Left cardiac atrium (tissue), 4 donors: ENCODE data around the gene APBB2. TPM values are rescaled to one million over a fixed set of nuclear protein-coding genes. Genes with fewer than 3 reads are reported as not detected.
A peak's percentile ranks its signal among the peaks of the same experiment; 100 is the strongest.

Source experiments
- ATAC-seq, 2 donors: fragments of 200-7000 bp; cut with Tn5 transposase; one replicate each; pipeline ENCODE4 v1.9.1; 2020; ENCODE audit warnings: mild to moderate bottlenecking in 2 of 2, moderate library complexity in 2 of 2
- DNase-seq: peaks from one replicate; pipeline ENCODE4 v3.0.0-alpha.2; 2020
- intact Hi-C, 2 donors: fragments of 100-400 bp; cut with DNase I; formaldehyde crosslinking; loops; one replicate each; pipeline versions ENCODE4 v1.14.1 to v1.15.1; 2022 to 2023
- total RNA-seq, 2 donors: library from RNA; stranded (reverse); fragmentation: NEBNext Ultra II Directional; extraction: Animal tissue kit (Norgen Biotek cat#: 25700); gene quantifications; one replicate each; pipeline ENCODE4 v1.2.1, GENCODE V29; 2021
- donor health status: DM: no; HTN: yes; CAD: no.
- donor health status: DM: no; HTN: yes; CAD: no; lungs with severe emphysema.
- donor health status: DM: yes; HTN: yes; CAD: no.
- donor health status: Dilated cardiomyopathy.

APBB2 gene
- total RNA-seq, 2 donors from 2014 or later = 53.0 to 56.5 TPM

DNA sequence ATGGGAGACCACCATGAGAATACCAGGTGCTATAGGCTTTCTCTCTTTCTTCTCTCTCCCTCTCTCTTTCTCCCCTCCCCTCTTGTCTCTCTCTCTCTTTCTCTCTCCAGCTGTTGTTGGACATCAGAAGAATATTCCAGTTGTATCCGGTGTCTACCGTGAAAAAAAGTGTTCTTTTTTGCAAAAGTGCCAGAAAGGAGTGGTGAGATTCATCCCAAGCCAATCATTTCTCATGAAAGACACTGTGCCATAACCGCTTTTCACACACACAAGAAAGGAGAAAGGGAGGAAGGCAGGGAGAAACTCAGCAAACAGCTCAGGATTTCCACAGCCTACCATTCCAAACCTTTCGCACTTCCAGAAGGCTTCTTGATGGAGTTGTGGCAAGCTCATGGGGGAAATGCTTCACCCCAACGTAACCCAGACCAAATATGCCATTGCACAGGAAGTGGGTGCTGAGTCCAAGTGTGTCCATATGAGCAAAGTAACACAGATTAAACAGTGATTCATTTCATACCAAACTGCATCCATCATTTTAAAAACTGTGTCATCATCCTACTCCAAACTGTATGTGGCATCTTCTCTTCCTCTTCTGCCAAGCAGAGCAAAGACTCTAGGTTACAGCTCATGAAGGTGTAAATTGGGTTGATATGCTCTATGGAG, 224.0 kb downstream of the APBB2 start:
- peak; percentile 50 to 71 for ATAC-seq
- intact Hi-C loops = no loop called here
- DNase-seq = no peak

DNA sequence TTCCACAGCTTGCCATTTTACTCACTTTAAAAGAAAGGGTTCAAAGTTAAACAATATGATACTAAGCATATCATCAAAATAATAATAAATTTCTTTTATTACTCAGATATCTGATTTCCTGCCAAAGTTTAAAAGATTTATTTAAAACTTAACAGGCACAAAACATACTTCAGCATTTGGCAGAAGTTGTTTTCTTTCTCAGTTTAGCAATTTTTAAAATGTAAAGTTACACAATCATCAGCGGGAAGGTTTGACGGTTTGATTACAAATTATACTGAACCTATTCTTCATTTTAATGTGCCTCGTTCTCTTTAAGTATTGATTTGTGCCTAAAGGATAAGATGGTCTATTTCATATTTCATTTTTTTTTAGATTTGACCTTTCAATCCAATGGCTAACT, 227.2 kb downstream of the APBB2 start:
- intact Hi-C loops = no loop called here
- no peak for ATAC-seq
- no peak for DNase-seq

DNA sequence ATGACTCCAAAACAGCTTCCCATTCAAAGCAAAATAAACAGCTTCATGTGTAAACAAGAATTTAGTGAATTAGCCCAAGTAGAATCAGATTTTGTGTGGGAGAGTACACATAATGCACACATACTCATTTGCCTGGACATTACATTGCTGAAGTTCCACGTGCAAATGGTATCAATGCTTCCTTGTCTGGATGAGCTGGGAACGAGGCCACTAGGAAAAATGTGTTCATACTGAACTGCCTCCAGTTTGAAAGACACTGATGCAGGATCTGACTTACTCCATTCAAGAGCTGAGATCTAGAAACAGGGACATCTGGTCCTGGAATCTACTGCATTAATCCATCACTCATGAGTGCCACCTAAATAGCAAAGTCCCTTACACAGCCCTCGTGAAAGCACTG, 228.0 kb downstream of the APBB2 start:
- no peak for ATAC-seq
- DNase-seq = no peak
- intact Hi-C loops = no loop called here

DNA sequence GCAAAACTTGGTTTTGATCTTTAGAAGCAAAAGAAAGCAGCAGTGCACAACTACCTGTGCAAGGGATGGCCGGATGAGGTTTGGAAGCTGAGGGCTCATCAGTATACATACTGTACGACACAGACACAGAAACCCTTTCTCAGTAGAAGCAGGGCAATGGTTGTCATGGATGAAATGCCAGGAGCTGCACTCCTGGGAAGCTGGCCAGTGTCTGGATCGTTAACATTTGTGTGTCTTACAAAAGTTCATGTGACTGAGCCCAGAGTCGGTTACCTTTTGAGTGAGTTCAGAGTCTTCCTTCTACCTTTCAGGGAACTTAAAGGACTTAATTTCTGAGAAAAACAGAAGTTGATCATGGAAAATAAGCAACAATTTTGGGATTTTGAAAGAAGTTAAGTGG, 230.3 kb downstream of the APBB2 start:
- ATAC-seq (peak; percentile 27 to 53), DNase-seq (no peak)
- intact Hi-C loops = no loop called here

DNA sequence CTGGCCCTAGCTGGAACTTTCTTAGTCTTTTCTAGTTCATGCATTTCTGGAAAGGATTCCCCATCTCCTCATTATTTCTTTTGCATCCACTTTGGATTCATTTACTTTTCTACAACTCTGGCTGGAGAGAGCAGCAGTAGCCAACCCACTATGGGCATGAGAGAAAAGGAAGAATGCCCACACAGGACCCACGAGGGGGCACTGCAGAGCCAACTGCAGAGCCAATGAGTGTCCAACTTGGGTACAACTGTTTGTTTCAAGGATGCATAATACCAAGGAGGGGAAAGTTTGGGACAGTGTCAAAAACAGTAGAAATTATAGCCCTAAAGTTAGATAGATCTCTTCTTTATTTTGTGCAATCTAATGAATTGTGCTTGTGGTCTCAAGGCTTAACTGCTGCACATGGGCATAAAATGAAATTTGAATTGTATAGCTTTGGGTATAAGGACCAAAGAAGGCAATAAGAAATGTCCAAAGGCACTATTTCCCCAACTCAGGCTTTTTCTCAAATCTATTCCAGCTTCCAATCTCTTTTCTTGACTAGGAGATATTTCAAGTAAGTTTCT, 233.9 kb downstream of the APBB2 start:
- intact Hi-C loops = no loop called here
- ATAC-seq = peak; percentile 38 to 66
- no peak for DNase-seq

DNA sequence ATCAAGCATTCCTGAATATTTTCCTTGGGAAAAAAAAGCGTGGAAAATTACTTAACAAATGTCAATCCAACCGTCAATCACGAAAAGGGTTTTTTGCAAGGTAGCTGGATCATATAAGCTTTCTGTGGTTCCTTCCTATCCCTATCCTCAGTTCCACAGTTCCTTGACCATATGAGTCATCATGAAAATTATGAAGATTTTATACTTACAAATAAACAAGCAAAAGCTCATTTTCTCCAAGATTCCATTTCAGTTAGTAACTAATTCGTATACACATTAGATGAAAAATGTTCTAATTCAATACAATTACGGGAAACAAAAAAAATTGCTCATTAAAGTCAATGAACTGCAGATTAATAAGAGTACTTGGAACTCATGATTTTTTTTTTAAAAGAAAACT, 235.8 kb downstream of the APBB2 start:
- no peak for ATAC-seq
- DNase-seq = no peak
- intact Hi-C loops = loop anchor here (5.0 kb wide), 3 partner anchors 51 to 234 kb away; partner anchors contain the start of gene APBB2 (in 1 of the 2)

DNA sequence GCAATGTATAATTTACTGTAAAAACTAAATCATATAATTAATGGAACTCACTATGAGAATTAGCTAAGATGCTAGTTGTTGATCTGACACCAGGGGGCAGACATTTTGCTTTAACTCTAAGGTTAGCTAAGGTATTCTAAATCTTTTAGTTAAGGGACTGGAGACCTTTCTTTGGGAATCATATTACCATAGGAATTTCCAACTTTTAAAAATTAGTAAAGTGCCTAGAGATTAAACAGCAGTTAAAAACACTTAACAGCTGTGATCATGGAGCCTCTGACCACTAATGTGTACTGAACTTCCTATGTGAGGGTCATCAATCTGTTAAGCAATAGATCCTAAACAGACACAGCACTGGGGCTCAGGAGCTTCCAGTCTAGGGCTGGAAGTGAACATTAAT, 238.0 kb downstream of the APBB2 start:
- intact Hi-C loops = loop anchor here (2.0 to 5.0 kb wide), 4 partner anchors 49 to 236 kb away; partner anchors contain the start of gene APBB2 (in 1 of the 2)
- DNase-seq (no peak), ATAC-seq (peak; percentile 41 to 47)

DNA sequence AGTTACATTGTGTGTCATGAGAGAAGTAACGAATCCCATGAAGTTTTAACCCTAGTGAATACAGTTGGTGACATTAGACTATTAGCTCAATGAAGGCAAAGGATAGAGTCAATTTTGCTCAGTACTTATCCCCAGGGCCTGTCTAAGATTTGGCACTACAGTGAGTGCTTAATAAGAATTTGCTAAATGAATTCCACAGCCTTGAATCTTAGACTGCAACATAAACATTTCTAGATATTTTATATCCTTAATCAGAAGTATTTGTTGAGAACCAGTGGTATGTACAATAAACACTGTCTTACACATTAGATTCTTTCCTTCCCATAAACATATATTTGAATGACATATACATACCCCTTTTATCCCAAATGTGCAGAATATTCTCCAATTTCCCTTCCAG, 241.6 kb downstream of the APBB2 start:
- DNase-seq (no peak), ATAC-seq (no peak)
- intact Hi-C loops = no loop called here

DNA sequence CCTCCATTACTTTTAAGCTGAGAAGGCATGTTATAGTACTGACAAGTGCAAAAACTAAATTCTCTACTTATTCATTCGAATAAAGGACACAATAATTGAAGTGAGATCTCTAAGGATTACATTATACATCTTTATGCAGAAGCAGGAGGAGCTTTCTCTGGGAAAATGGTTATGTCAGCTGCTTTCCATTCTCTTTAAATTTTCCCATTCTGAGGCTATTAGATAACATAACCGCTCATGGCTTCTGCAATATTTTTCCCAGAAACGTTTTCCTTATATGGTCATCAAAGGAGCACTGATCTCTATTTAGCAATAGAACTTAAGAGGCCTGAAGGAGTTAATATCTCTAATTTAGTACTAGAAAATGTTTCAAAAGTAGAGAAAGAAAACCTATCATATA, 243.0 kb downstream of the APBB2 start:
- intact Hi-C loops = no loop called here

DNA sequence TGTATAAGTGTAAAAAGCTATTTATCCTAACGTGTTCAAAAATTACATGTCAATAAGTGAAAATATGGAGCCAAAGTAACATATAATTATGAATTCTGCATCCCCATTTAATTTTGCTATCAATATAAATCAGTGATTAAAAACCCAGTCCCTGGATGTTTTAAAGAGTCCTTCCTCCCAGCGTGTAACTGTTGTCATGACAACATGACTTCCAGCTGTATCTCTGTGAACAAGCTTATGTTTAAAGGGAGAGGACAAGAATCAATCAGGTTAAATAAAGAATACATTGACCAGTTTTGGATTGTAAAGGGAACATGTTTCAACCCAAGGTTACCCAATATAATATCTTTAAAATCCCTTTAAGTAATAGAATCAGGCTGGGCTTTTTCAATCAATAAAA, 244.8 kb downstream of the APBB2 start:
- intact Hi-C loops = no loop called here
- ATAC-seq (no peak), DNase-seq (no peak)

More for the DNA sequence above, 243.0 kb downstream of the APBB2 start:
- DNase-seq (no peak), ATAC-seq (no peak)

DNA sequence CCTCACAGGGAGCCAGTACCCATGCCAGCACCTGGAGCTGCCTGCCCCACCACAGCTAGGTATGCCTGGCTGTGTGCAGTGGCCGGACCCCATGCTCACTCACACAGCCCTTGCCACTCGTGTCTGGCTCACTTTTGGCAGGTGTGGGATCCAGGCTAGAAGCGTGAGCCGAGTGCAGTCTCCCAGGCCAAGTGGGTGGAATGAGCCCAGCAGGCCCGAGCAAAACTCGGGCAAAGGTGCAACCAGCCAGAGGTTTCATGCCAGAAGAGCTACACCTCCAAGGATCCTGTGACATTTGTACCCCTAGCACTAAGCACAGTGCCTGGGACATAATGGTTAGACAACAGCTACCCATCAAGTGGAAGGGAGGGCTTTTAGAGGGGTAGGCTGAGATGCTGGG, 246.8 kb downstream of the APBB2 start:
- DNase-seq (no peak), ATAC-seq (peak in 1 of 2 donors; percentile 72)
- intact Hi-C loops = no loop called here

DNA sequence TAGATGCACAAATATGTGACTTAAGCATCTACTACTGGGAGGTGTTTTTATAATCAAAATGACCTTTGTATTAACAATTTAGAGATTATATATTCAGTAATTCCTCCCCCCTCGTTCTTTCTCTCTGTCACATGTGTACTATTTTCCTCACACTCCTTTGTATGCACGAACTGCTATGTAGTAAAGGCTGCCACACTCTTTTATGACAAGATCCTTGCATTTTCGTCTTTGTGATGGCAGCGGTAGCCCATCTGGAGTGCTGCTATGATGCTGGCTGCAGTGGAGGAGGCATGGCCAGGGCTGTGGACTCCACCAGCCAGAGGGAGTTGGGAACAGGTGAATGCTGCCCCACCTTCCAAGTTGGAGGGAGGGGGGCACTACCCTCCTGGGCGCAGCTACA, 248.3 kb downstream of the APBB2 start:
- intact Hi-C loops = no loop called here
- DNase-seq (no peak), ATAC-seq (no peak)

DNA sequence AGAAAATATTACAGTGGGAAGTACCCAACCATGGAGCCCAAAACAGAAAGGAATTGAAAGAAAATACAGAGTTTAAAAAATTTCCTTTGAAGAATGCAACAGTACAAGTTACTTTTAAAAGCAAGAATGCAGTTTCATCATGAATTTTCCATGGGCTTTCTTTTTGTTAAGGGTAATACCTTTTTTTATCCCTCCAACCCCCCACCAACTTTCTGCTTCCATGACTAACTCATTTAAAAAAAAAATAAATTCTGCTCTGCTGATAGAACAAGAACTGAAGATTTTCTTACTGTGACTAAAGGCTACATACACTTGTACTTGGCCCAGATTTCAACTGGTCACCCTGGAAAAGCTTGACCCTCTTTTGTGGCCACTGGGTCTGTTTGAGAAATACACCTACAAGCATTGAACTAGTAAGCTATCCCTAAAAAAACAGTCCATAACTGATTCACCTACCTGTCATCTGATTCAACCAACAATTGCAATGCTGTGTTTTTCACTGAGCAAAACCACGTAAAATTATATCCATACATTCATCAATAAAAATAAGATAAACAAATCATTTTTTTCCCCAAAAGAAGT, 250.4 kb downstream of the APBB2 start:
- intact Hi-C loops = no loop called here
- DNase-seq (no peak), ATAC-seq (no peak)

DNA sequence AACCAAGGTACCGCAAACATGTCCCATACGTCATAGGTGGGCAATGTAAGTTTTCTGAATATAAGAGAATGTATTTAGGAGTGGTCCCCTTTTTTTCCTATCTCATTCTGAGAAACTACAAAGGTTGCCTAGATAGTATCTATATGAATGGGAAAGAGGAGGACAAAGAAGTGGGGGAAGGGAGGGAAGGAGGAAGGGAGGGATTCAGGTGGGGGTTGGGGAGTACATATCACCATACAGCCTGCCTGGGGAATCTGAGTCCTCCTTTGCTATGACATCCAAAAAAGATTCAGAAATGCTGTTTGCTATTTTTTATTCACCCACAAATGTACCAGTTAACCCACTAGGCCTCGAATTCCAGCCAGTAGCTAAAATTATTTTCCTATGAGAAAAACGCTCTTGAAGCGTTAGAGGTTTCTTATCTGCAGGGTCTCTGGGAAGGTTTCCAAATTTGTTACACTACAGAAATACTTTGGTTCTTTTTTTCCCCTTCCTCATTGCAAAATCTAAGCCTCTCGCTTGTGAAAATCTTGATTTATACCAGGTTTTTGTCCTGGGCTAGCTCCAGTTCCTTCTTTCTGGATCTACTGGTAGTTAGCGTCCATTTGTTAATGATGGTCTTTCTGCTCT, 251.7 kb downstream of the APBB2 start:
- DNase-seq = no peak
- intact Hi-C loops = no loop called here
- no peak for ATAC-seq

DNA sequence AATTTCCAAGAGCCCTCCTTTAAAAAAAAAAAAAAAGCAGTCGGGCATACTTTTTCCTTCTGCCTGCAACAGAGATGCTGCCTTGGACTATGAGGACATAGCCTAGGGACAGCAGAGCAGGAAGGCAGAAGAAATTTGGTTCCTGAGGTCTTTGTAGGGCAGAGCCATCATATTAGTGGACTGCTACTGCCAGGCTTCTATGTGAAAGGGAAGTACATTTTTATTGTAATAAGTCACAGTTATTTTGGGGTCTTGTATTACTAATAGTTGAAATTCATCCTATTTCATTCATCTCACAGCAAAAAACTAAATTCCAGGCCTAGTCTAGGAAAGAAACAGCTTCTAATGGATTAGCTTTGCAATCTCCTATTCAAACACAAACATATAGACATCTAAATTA, 253.4 kb downstream of the APBB2 start:
- ATAC-seq (no peak), DNase-seq (no peak)
- intact Hi-C loops = no loop called here

DNA sequence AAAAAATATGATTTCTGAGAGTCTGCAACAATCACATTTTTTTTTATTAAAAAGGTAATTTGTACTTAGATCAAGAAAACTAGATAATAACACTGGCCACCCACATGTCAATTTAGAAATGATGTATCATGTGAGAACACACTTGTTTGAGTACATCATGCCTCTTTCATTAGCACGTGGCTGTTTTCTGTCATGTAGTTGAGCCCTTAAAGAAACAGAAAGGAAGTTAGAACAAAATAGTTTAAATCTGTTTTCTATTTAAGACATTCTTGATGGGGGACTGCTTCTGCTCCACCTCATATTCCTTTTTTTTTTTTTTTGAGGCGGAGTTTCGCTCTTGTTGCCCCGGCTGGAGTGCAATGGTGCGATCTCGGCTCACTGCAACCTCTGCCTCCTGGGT, 257.1 kb downstream of the APBB2 start:
- ATAC-seq = no peak
- no peak for DNase-seq
- intact Hi-C loops = no loop called here

DNA sequence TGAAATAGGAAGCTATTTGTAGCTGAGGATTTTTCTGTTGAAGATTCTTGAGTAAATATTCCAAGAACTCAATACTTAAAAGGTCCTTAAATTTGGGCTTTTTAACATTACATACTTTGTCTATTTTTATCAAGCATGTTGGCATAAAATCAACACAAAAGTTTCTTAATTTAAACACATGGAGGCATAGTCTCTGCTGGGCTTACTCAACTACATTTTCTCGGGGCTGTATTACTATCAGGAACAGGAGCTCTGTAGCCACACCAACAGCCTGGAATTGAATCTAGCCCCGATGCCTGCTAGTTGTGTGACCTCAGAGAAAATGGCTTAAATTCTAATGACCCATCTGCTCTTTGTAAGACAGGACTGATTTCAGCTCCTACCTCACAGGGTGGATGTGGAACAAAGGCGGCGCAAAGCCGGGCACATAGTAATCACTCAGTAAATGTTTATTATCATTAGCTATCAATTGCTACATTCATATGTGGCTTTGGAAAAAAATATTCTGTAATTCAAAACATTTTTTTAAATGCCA, 257.6 kb downstream of the APBB2 start:
- DNase-seq (no peak), ATAC-seq (no peak)
- intact Hi-C loops = no loop called here

DNA sequence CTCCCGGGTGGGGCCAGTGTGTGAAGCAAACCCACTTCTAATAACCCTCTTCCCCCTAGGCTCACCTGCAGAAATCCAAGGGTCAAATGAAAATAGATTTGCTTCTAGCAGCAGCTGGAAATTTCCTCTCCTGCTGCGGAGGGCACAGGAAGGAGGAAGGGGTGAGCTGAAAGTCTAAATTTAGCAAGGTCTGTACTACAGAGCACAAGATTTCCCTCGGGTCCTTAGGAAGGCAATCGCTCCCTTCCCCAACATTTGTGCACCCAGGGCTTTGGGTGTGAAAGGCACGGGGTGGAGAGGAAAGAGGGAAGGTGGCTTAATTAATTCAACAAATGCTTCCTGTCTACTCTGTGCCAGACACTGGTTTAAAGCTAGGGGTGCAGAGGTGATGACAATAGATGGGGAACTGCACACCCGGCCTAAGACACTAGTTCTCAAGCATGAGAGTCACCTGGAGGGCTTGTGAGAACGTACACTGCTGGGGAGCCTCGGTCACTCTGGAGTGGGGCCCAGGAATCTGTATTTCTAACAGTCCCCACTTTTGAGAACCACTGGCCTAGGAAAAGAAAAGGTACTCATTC, 260.2 kb downstream of the APBB2 start:
- DNase-seq (no peak), ATAC-seq (peak; percentile 78 to 80)
- intact Hi-C loops = no loop called here

DNA sequence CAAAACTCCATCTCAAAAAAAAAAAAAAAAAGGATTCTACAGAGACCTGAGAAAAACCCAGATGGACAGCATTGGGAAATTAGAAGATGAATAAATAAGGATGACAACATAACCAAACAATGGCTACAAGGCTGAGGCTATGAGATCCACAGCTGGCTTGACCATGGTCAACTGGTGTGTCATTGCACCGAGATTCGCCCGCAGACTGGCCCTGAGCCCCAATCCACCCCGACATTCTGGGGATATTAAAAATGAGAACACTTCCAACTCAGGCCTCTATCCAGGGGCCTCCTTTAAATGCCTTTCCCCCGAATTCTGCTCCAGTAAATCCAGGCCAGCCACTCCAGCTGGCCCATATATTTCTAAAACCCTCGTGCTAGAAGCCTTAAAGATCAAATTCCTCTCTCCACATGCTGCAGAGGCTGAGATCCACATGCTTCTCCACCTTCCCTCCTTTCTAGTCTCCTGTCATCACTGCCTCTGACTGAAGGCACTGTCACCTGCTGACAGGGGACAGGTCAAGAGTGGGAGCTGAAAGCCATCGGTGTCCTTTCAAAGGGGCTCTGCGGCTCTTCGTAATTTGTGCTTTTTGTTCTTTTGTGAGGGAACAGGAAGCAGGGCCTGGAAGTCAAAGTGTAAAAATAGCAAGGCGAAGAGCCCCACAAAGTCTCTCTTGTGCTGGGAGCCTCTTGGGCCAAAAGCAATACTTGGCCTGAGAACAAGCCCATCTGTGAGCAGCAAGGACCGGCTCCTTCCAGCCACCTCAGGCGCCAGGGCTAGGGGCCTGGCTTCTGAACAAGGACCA, 260.9 kb downstream of the APBB2 start:
- peak; percentile 77 to 83 for ATAC-seq
- DNase-seq = peak; percentile 53
- intact Hi-C loops = no loop called here
